ENCODE measurements around the gene ZNF407.

ZNF407 gene

DNA sequence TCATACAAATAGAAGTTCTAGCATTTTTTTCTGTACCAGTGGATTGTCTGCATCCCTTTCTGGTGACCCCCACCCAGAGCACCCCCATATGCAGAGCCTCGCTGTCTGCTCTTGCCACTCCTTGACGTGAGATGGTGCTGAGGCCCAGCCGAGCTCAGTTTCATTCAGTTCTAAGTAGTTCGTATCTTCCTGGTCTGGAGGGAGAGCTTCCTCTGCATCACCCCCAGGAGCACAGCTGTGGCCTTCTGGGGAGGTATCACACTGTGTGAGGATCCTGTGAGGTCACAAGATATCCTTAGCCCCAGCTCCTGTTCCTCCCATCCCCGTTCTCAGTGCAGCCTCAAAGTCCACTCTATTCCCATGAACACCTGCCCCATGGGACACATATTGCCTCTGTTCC is 478.6 kb downstream of the ZNF407 start:
- DNase-seq = no peak
- Histone ChIP-seq H3F3A (ENCODE audit: insufficient read depth, low read length) (no peaks in the 10 kb centered on the region), H3K27me3 (replicated peaks; ENCODE audit: insufficient read depth, low read length) (no peaks in the 10 kb centered on the region), H3K9ac (ENCODE audit: low read length) (no peak overlapping the region), H3K36me3 (replicated peaks; ENCODE audit: insufficient read depth, low read length) (no peaks in the 10 kb centered on the region), H3K4me3 (ENCODE audit: low read length) (no peak overlapping the region), H3K27ac (ENCODE audit: low read length) (no peak overlapping the region), H3K79me2 (ENCODE audit: low read length) (no peaks in the 10 kb centered on the region), H3K4me2 (ENCODE audit: low read depth, low read length) (no peak overlapping the region), H3K4me1 (ENCODE audit: low read length) (no peaks in the 10 kb centered on the region), H4K20me1 (ENCODE audit: insufficient read depth, low read length) (no peaks in the 10 kb centered on the region), H3K9me2 (replicated peaks; ENCODE audit: insufficient read depth, low read length) (no peaks in the 10 kb centered on the region), H3K9me3 (replicated peaks; ENCODE audit: insufficient read depth, low read length) (no peaks in the 10 kb centered on the region), H2AFZ (ENCODE audit: low read length) (no peak overlapping the region)
- TF ChIP-seq, protein P1, sequence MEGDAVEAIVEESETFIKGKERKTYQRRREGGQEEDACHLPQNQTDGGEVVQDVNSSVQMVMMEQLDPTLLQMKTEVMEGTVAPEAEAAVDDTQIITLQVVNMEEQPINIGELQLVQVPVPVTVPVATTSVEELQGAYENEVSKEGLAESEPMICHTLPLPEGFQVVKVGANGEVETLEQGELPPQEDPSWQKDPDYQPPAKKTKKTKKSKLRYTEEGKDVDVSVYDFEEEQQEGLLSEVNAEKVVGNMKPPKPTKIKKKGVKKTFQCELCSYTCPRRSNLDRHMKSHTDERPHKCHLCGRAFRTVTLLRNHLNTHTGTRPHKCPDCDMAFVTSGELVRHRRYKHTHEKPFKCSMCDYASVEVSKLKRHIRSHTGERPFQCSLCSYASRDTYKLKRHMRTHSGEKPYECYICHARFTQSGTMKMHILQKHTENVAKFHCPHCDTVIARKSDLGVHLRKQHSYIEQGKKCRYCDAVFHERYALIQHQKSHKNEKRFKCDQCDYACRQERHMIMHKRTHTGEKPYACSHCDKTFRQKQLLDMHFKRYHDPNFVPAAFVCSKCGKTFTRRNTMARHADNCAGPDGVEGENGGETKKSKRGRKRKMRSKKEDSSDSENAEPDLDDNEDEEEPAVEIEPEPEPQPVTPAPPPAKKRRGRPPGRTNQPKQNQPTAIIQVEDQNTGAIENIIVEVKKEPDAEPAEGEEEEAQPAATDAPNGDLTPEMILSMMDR (IDR thresholded peaks at IDR 0.05; ENCODE audit: low read length) = no peak
- TF ChIP-seq EZH2 (optimal IDR thresholded peaks at IDR 0.05; ENCODE audit: low read depth, low read length) = no peak

DNA sequence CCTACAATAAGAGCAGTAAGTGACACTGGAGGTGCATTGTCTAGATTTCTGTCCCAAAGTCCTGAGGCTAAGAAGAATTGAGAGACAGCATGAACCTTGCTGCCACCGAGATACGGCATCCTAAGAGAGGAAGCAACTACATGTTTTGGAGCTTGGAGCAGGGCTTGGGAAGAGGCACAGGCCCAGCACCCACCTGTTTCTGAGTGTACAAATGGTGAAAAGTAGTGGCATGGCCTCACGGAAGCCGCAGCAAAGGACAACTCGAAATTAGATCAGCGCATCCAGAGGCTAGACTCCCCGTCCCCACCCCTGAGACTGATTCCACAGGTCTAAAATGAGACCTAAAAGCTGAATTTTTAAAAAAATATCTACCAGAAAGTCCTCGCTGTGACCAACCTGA is 483.8 kb downstream of the ZNF407 start:
- H3K27me3 ChIP-seq (replicated peaks; ENCODE audit: insufficient read depth, low read length) = no peaks in the 10 kb centered on the region
- H3K9me3 ChIP-seq (replicated peaks; ENCODE audit: insufficient read depth, low read length) = no peaks in the 10 kb centered on the region
- H3F3A ChIP-seq (ENCODE audit: insufficient read depth, low read length) = no peaks in the 10 kb centered on the region
- no peak overlapping the region for H2AFZ ChIP-seq (ENCODE audit: low read length)
- TF ChIP-seq EZH2phosphoT487 (IDR thresholded peaks at IDR 0.05; ENCODE audit: low read length) = no peak
- TF ChIP-seq EZH2 (optimal IDR thresholded peaks at IDR 0.05; ENCODE audit: low read depth, low read length) = no peak
- TF ChIP-seq, protein P1 (IDR thresholded peaks at IDR 0.05; ENCODE audit: low read length) = no peak
- no peaks in the 10 kb centered on the region for H3K9me2 ChIP-seq (replicated peaks; ENCODE audit: insufficient read depth, low read length)
- H3K36me3 ChIP-seq (replicated peaks; ENCODE audit: insufficient read depth, low read length) = no peaks in the 10 kb centered on the region
- H3K4me2 ChIP-seq (ENCODE audit: low read depth, low read length) = no peak overlapping the region
- H4K20me1 ChIP-seq (ENCODE audit: insufficient read depth, low read length) = no peaks in the 10 kb centered on the region
- H3K9ac ChIP-seq (ENCODE audit: low read length) = no peak overlapping the region
- no peak overlapping the region for H3K4me3 ChIP-seq (ENCODE audit: low read length)
- no peak overlapping the region for H3K27ac ChIP-seq (ENCODE audit: low read length)
- no peak for DNase-seq
- H3K79me2 ChIP-seq (ENCODE audit: low read length) = no peaks in the 10 kb centered on the region
- H3K4me1 ChIP-seq (ENCODE audit: low read length) = no peaks in the 10 kb centered on the region

DNA sequence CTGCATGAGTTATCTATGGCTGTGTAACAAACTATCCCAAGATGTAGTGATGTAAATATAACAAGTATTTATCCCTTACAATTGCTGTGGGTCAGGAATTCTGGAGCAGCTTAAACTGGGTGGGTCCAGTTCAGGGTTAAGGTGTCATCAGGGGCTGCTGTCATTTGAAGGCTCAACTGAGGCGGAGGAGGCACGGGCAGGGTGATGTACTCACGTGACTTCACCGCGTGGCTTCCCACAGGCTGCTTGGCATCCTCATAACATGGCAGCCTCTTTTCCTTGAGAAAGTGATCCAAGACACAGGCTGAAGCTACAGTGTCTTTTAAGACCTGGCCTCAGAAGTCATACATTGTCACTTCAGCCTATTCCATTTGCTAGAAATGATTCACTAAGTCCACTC is 485.5 kb downstream of the ZNF407 start:
- no peak overlapping the region for H3K4me3 ChIP-seq (ENCODE audit: low read length)
- H3K4me2 ChIP-seq (ENCODE audit: low read depth, low read length) = no peak overlapping the region
- no peaks in the 10 kb centered on the region for H3K36me3 ChIP-seq (replicated peaks; ENCODE audit: insufficient read depth, low read length)
- no peaks in the 10 kb centered on the region for H3K79me2 ChIP-seq (ENCODE audit: low read length)
- H3K27ac ChIP-seq (ENCODE audit: low read length) = no peak overlapping the region
- H3K9ac ChIP-seq (ENCODE audit: low read length) = no peak overlapping the region
- H3F3A ChIP-seq (ENCODE audit: insufficient read depth, low read length) = no peaks in the 10 kb centered on the region
- no peak overlapping the region for H2AFZ ChIP-seq (ENCODE audit: low read length)
- no peaks in the 10 kb centered on the region for H3K4me1 ChIP-seq (ENCODE audit: low read length)
- TF ChIP-seq, protein P1 (IDR thresholded peaks at IDR 0.05; ENCODE audit: low read length) = no peak
- TF ChIP-seq EZH2phosphoT487 (IDR thresholded peaks at IDR 0.05; ENCODE audit: low read length) (no peak), EZH2 (optimal IDR thresholded peaks at IDR 0.05; ENCODE audit: low read depth, low read length) (no peak)
- H3K9me2 ChIP-seq (replicated peaks; ENCODE audit: insufficient read depth, low read length) = no peaks in the 10 kb centered on the region
- DNase-seq = no peak
- no peaks in the 10 kb centered on the region for H3K27me3 ChIP-seq (replicated peaks; ENCODE audit: insufficient read depth, low read length)
- H3K9me3 ChIP-seq (replicated peaks; ENCODE audit: insufficient read depth, low read length) = no peaks in the 10 kb centered on the region
- no peaks in the 10 kb centered on the region for H4K20me1 ChIP-seq (ENCODE audit: insufficient read depth, low read length)

All from MM.1S (cell line).